Activated CD4-positive, alpha-beta memory T cell treated with anti-CD3 and anti-CD28 coated beads for 36 hours (primary cell): Measurements from ENCODE around the gene ARHGAP6. TPM values are rescaled to one million over a fixed set of nuclear protein-coding genes. Genes with fewer than 3 reads are reported as not detected.

Experiments
- CTCF ChIA-PET: fragments of 350-600 bp; sonication (Branson Sonifier 250); formaldehyde crosslinking; loops from one replicate; lab custom pipeline; 2021; ENCODE audit warnings: antibody characterized with exemption, inconsistent platforms; lab: Charles Lee
- POLR2A ChIA-PET: fragments of 350-600 bp; sonication (Branson Sonifier 250); formaldehyde crosslinking; loops from one replicate; lab custom pipeline; 2021; ENCODE audit warnings: antibody characterized with exemption; lab: Charles Lee
- DNase-seq: peaks from one replicate; pipeline ENCODE4 v3.0.0-alpha.2; 2020
- H3K27ac Mint-ChIP-seq: one replicate; pipeline ENCODE4 v1.8.0; 2021; ENCODE audit warnings: mixed read lengths
- H3K27me3 Mint-ChIP-seq: one replicate; pipeline ENCODE4 v1.8.0; 2021; ENCODE audit warnings: mixed read lengths
- H3K36me3 Mint-ChIP-seq: one replicate; pipeline ENCODE4 v1.8.0; 2021; ENCODE audit warnings: mixed read lengths
- H3K4me1 Mint-ChIP-seq: one replicate; pipeline ENCODE4 v1.8.0; 2021; ENCODE audit warnings: low read depth, mixed read lengths
- H3K4me3 Mint-ChIP-seq: one replicate; pipeline ENCODE4 v1.8.0; 2021; ENCODE audit warnings: mild to moderate bottlenecking, mixed read lengths
- H3K9me3 Mint-ChIP-seq: one replicate; pipeline ENCODE4 v1.8.0; 2021; ENCODE audit warnings: mixed read lengths
- intact Hi-C: fragments of 100-400 bp; cut with micrococcal nuclease; formaldehyde crosslinking; loops from one replicate; pipeline ENCODE4 v1.15.1; 2023
- total RNA-seq, 2 experiments: library from RNA; stranded (reverse); gene quantifications; one replicate each; pipeline ENCODE4 v1.2.3, GENCODE V29; 2021

The ARHGAP6 gene
- total RNA-seq, 2 experiments from 2014 or later: not detected

- no peak for DNase-seq
- Mint-ChIP-seq H3K27me3 (no peaks in the 10 kb centered on the region), H3K9me3 (no peaks in the 10 kb centered on the region), H3K4me1 (no peaks in the 10 kb centered on the region), H3K36me3 (no peaks in the 10 kb centered on the region), H3K4me3 (no peak overlapping the region), H3K27ac (no peak overlapping the region)
- ChIA-PET POLR2A (no interaction called here), CTCF (no interaction called here)
- intact Hi-C loops: no loop called here
Measured at GRCh38 chrX:11406109-11406765, 259.5 kb downstream of the ARHGAP6 start.

GRCh38 chrX:11403631-11404030 lies 262.1 kb downstream of the ARHGAP6 start:
- ChIA-PET POLR2A (no interaction called here), CTCF (no interaction called here)
- no peak for DNase-seq
- Mint-ChIP-seq H3K4me3 (no peak overlapping the region), H3K4me1 (no peaks in the 10 kb centered on the region), H3K27ac (no peak overlapping the region), H3K27me3 (no peaks in the 10 kb centered on the region), H3K36me3 (no peaks in the 10 kb centered on the region), H3K9me3 (no peaks in the 10 kb centered on the region)
- intact Hi-C loops: no loop called here

GRCh38 chrX:11401966-11402365 lies 263.8 kb downstream of the ARHGAP6 start:
- Mint-ChIP-seq H3K27ac (no peak overlapping the region), H3K9me3 (no peaks in the 10 kb centered on the region), H3K4me3 (no peak overlapping the region), H3K4me1 (no peaks in the 10 kb centered on the region), H3K36me3 (no peaks in the 10 kb centered on the region), H3K27me3 (no peaks in the 10 kb centered on the region)
- intact Hi-C loops: no loop called here
- CTCF ChIA-PET: no interaction called here
- no peak for DNase-seq
- POLR2A ChIA-PET: no interaction called here

- CTCF ChIA-PET: no interaction called here
- no peaks in the 10 kb centered on the region for H3K4me1 Mint-ChIP-seq
- intact Hi-C loops: no loop called here
- no peaks in the 10 kb centered on the region for H3K27me3 Mint-ChIP-seq
- no peaks in the 10 kb centered on the region for H3K9me3 Mint-ChIP-seq
- no peak overlapping the region for H3K27ac Mint-ChIP-seq
- DNase-seq: no peak
- no peaks in the 10 kb centered on the region for H3K36me3 Mint-ChIP-seq
- H3K4me3 Mint-ChIP-seq: no peak overlapping the region
- POLR2A ChIA-PET: no interaction called here
Measured at GRCh38 chrX:11399489-11400094, 266.1 kb downstream of the ARHGAP6 start.

GRCh38 chrX:11398785-11399184 lies 266.9 kb downstream of the ARHGAP6 start:
- intact Hi-C loops: no loop called here
- POLR2A ChIA-PET: interaction anchor here (0.6 kb wide), 1 partner anchor 1422 kb away, joined by 3 read pairs; no protein-coding TSS in a partner anchor
- CTCF ChIA-PET: no interaction called here

GRCh38 chrX:11398139-11398538 lies 267.6 kb downstream of the ARHGAP6 start:
- Mint-ChIP-seq H3K9me3 (no peaks in the 10 kb centered on the region), H3K4me3 (no peak overlapping the region), H3K36me3 (no peaks in the 10 kb centered on the region), H3K27me3 (no peaks in the 10 kb centered on the region), H3K27ac (no peak overlapping the region), H3K4me1 (no peaks in the 10 kb centered on the region)
- intact Hi-C loops: no loop called here
- ChIA-PET CTCF (no interaction called here), POLR2A (interaction anchor here (0.6 kb wide), 1 partner anchor 1422 kb away, joined by 3 read pairs; no protein-coding TSS in a partner anchor)
- DNase-seq: no peak

More at GRCh38 chrX:11398785-11399184, 266.9 kb downstream of the ARHGAP6 start:
- Mint-ChIP-seq H3K9me3 (no peaks in the 10 kb centered on the region), H3K27me3 (no peaks in the 10 kb centered on the region), H3K27ac (no peak overlapping the region), H3K36me3 (no peaks in the 10 kb centered on the region), H3K4me3 (no peak overlapping the region), H3K4me1 (no peaks in the 10 kb centered on the region)
- DNase-seq: no peak

- CTCF ChIA-PET: no interaction called here
- intact Hi-C loops: no loop called here
- Mint-ChIP-seq H3K4me3 (no peak overlapping the region), H3K27ac (no peak overlapping the region), H3K36me3 (no peaks in the 10 kb centered on the region), H3K27me3 (no peaks in the 10 kb centered on the region), H3K4me1 (no peaks in the 10 kb centered on the region), H3K9me3 (no peaks in the 10 kb centered on the region)
- no peak for DNase-seq
- POLR2A ChIA-PET: no interaction called here
Measured at GRCh38 chrX:11397680-11398079, 268.0 kb downstream of the ARHGAP6 start.

- ChIA-PET CTCF (no interaction called here), POLR2A (no interaction called here)
- no peaks in the 10 kb centered on the region for H3K36me3 Mint-ChIP-seq
- intact Hi-C loops: no loop called here
- no peaks in the 10 kb centered on the region for H3K9me3 Mint-ChIP-seq
- H3K27me3 Mint-ChIP-seq: no peaks in the 10 kb centered on the region
- H3K27ac Mint-ChIP-seq: no peak overlapping the region
- no peaks in the 10 kb centered on the region for H3K4me1 Mint-ChIP-seq
- no peak for DNase-seq
- no peak overlapping the region for H3K4me3 Mint-ChIP-seq
Measured at GRCh38 chrX:11395859-11396258, 269.9 kb downstream of the ARHGAP6 start.

GRCh38 chrX:11393949-11394654 lies 271.6 kb downstream of the ARHGAP6 start:
- Mint-ChIP-seq H3K9me3 (no peaks in the 10 kb centered on the region), H3K4me3 (no peak overlapping the region), H3K27ac (no peak overlapping the region), H3K36me3 (no peaks in the 10 kb centered on the region), H3K4me1 (no peaks in the 10 kb centered on the region), H3K27me3 (no peaks in the 10 kb centered on the region)
- intact Hi-C loops: no loop called here
- ChIA-PET POLR2A (no interaction called here), CTCF (no interaction called here)
- no peak for DNase-seq

- no peak for DNase-seq
- POLR2A ChIA-PET: no interaction called here
- Mint-ChIP-seq H3K27me3 (no peaks in the 10 kb centered on the region), H3K4me1 (no peaks in the 10 kb centered on the region), H3K9me3 (no peaks in the 10 kb centered on the region), H3K27ac (no peak overlapping the region), H3K36me3 (no peaks in the 10 kb centered on the region), H3K4me3 (no peak overlapping the region)
- CTCF ChIA-PET: no interaction called here
- intact Hi-C loops: no loop called here
Measured at GRCh38 chrX:11386812-11387211, 278.9 kb downstream of the ARHGAP6 start.

- CTCF ChIA-PET: no interaction called here
- intact Hi-C loops: no loop called here
Measured at GRCh38 chrX:11386001-11386523, 279.7 kb downstream of the ARHGAP6 start.

GRCh38 chrX:11382930-11383329 lies 282.8 kb downstream of the ARHGAP6 start:
- no peak overlapping the region for H3K4me3 Mint-ChIP-seq
- POLR2A ChIA-PET: no interaction called here
- H3K36me3 Mint-ChIP-seq: no peaks in the 10 kb centered on the region
- no peak overlapping the region for H3K27ac Mint-ChIP-seq
- no peak for DNase-seq
- intact Hi-C loops: no loop called here
- H3K4me1 Mint-ChIP-seq: no peaks in the 10 kb centered on the region
- no peaks in the 10 kb centered on the region for H3K27me3 Mint-ChIP-seq
- H3K9me3 Mint-ChIP-seq: no peaks in the 10 kb centered on the region
- CTCF ChIA-PET: no interaction called here

More at GRCh38 chrX:11386001-11386523, 279.7 kb downstream of the ARHGAP6 start:
- DNase-seq: no peak
- no peaks in the 10 kb centered on the region for H3K9me3 Mint-ChIP-seq
- H3K36me3 Mint-ChIP-seq: no peaks in the 10 kb centered on the region
- POLR2A ChIA-PET: no interaction called here
- H3K27me3 Mint-ChIP-seq: no peaks in the 10 kb centered on the region
- H3K27ac Mint-ChIP-seq: no peak overlapping the region
- H3K4me1 Mint-ChIP-seq: no peaks in the 10 kb centered on the region
- H3K4me3 Mint-ChIP-seq: no peak overlapping the region
